ENCODE measurements around the gene SPA17. TPM values are rescaled to one million over a fixed set of nuclear protein-coding genes. Genes with fewer than 3 reads are reported as not detected.

Gene SPA17
- total RNA-seq, result 11.3 and 22.6 TPM in 2 replicates

- DNase-seq (ENCODE audit: low read depth), result peak; percentile 89
These were observed at the start of gene SPA17, which contains the start of gene SIAE for GRCh38 chr11:124673333-124674167. Gene SPA17 (plus strand): TSS chr11:124673904. CDS start chr11:124675265, 1,361 bp downstream. Gene SIAE (minus strand): TSS chr11:124673739. CDS start chr11:124673708, 31 bp downstream.

GRCh38 chr11:124625504-124626168 lies 48.1 kb upstream of the SPA17 start:
- no peak for DNase-seq (ENCODE audit: low read depth)

- no peak for DNase-seq (ENCODE audit: low read depth)
These were observed 46.2 kb upstream of the SPA17 start for GRCh38 chr11:124627546-124627945.

- no peak for DNase-seq (ENCODE audit: low read depth)
These were observed 43.7 kb upstream of the SPA17 start for GRCh38 chr11:124629961-124630360.

- DNase-seq (ENCODE audit: low read depth), result no peak
These were observed 40.3 kb upstream of the SPA17 start for GRCh38 chr11:124633355-124633754.

GRCh38 chr11:124635932-124636331 lies 37.8 kb upstream of the SPA17 start:
- peak; percentile 15 for DNase-seq (ENCODE audit: low read depth)

GRCh38 chr11:124638500-124638899 lies 35.2 kb upstream of the SPA17 start:
- DNase-seq (ENCODE audit: low read depth), result no peak

GRCh38 chr11:124639186-124639585 lies 34.5 kb upstream of the SPA17 start:
- DNase-seq (ENCODE audit: low read depth), result no peak

- DNase-seq (ENCODE audit: low read depth), result no peak
These were observed 33.0 kb upstream of the SPA17 start for GRCh38 chr11:124640666-124641065.

GRCh38 chr11:124642628-124643027 lies 31.1 kb upstream of the SPA17 start:
- DNase-seq (ENCODE audit: low read depth), result no peak

GRCh38 chr11:124643042-124643604 lies 30.6 kb upstream of the SPA17 start:
- DNase-seq (ENCODE audit: low read depth), result no peak

GRCh38 chr11:124643605-124644425 lies 29.9 kb upstream of the SPA17 start:
- no peak for DNase-seq (ENCODE audit: low read depth)

- DNase-seq (ENCODE audit: low read depth), result peak; percentile 52
These were observed 29.1 kb upstream of the SPA17 start for GRCh38 chr11:124644426-124645280.

GRCh38 chr11:124646148-124646547 lies 27.6 kb upstream of the SPA17 start:
- DNase-seq (ENCODE audit: low read depth), result no peak

- DNase-seq (ENCODE audit: low read depth), result no peak
These were observed 25.1 kb upstream of the SPA17 start for GRCh38 chr11:124648610-124649009.

- DNase-seq (ENCODE audit: low read depth), result peak; percentile 38
These were observed 16.7 kb upstream of the SPA17 start for GRCh38 chr11:124656774-124657630.

GRCh38 chr11:124657904-124658303 lies 15.8 kb upstream of the SPA17 start:
- no peak for DNase-seq (ENCODE audit: low read depth)

GRCh38 chr11:124658501-124658900 lies 15.2 kb upstream of the SPA17 start:
- DNase-seq (ENCODE audit: low read depth), result no peak

- no peak for DNase-seq (ENCODE audit: low read depth)
These were observed 14.7 kb upstream of the SPA17 start for GRCh38 chr11:124658986-124659385.

- no peak for DNase-seq (ENCODE audit: low read depth)
These were observed 12.2 kb upstream of the SPA17 start for GRCh38 chr11:124661553-124661952.

Data from renal cortical epithelial cell (primary cell).